K562 (cell line): ENCODE measurements around the gene SIRT2. TPM values are rescaled to one million over a fixed set of nuclear protein-coding genes. Genes with fewer than 3 reads are reported as not detected.
A peak's percentile ranks its signal among the peaks of the same experiment; 100 is the strongest.

Experiments
- CREB3L1 ChIP-seq: fragments of 450-650 bp; IDR thresholded peaks from 2 replicates; pipeline ENCODE4 v1.6.1; 2014; ENCODE audit warnings: low read depth, mild to moderate bottlenecking, moderate library complexity, borderline replicate concordance
- DACH1 ChIP-seq: fragments of 450-650 bp; IDR thresholded peaks from 2 replicates; pipeline ENCODE4 v1.6.1; 2018; ENCODE audit not compliant: partially characterized antibody
- GTF2E2 ChIP-seq: fragments of 200-800 bp; sonication (Bioruptor generic); IDR thresholded peaks from 2 replicates; pipeline ENCODE4 v1.6.1; 2016; ENCODE audit warnings: missing genetic modification characterization, missing compliant biosample characterization
- HDGF ChIP-seq: fragments of 450-650 bp; IDR thresholded peaks from 2 replicates; pipeline ENCODE4 v1.6.1; 2016
- HMGN3 ChIP-seq: IDR thresholded peaks from 2 replicates; pipeline ENCODE4 v1.6.1; 2011; ENCODE audit warnings: borderline replicate concordance, low read depth, mild to moderate bottlenecking, mixed read lengths, low read length; ENCODE audit not compliant: insufficient read length; ENCODE audit errors: extremely low read depth
- KDM4B ChIP-seq, 2 experiments: fragments of 450-650 bp in 1 of 2; sonication (generic) in 1 of 2; IDR thresholded peaks; 2 replicates each; pipeline ENCODE4 v1.6.1; 2016 to 2017; ENCODE audit warnings: borderline replicate concordance in 2 of 2, antibody characterized with exemption in 1 of 2, low read depth in 1 of 2, mild to moderate bottlenecking in 1 of 2
- POLR2AphosphoS5 ChIP-seq: IDR thresholded peaks from 2 replicates; pipeline ENCODE4 v1.6.1; 2011; ENCODE audit warnings: mild to moderate bottlenecking, low read depth, low read length, moderate library complexity; ENCODE audit not compliant: control insufficient read depth, insufficient read depth
- RERE ChIP-seq: sonication (generic); formaldehyde crosslinking; IDR thresholded peaks from 2 replicates; pipeline ENCODE4 v1.8.0; 2023; ENCODE audit warnings: missing genetic modification reagents, mild to moderate bottlenecking, borderline replicate concordance
- RNF219 ChIP-seq: fragments of 250-450 bp; sonication (Bioruptor Pico); IDR thresholded peaks from 2 replicates; pipeline ENCODE4 v1.5.0; 2022; ENCODE audit warnings: mild to moderate bottlenecking
- TARDBP ChIP-seq: fragments of 450-650 bp; IDR thresholded peaks from 2 replicates; pipeline ENCODE4 v1.6.1; 2016
- ZFPM2 ChIP-seq: fragments of 250-450 bp; sonication (Bioruptor Pico); IDR thresholded peaks from 2 replicates; pipeline ENCODE4 v1.5.1; 2022; ENCODE audit warnings: mild to moderate bottlenecking
- ZNF12 ChIP-seq: sonication (generic); formaldehyde crosslinking; IDR thresholded peaks from 2 replicates; pipeline ENCODE4 v1.4.0; 2020; ENCODE audit warnings: mild to moderate bottlenecking, missing genetic modification reagents
- ZNF592 ChIP-seq: fragments of 450-650 bp; IDR thresholded peaks from 2 replicates; pipeline ENCODE4 v1.6.1; 2017; ENCODE audit warnings: antibody characterized with exemption, mild to moderate bottlenecking
- ZNF75A ChIP-seq: fragments of 450-650 bp; formaldehyde crosslinking; IDR thresholded peaks from 2 replicates; pipeline ENCODE4 v1.4.0; 2020; ENCODE audit warnings: mild to moderate bottlenecking
- ZNF76 ChIP-seq: fragments of 250-450 bp; sonication (Bioruptor Pico); IDR thresholded peaks from 2 replicates; pipeline ENCODE4 v1.4.0; 2020; ENCODE audit warnings: mild to moderate bottlenecking, moderate library complexity, borderline replicate concordance
- polyA plus RNA-seq, 8 experiments: library from polyadenylated mRNA; depleted of rRNA in 4 of 8; stranded (reverse) in 5 of 8; unstranded in 3 of 8; fragments of >200 nt; fragmentation: Nextera tagmentation in 2 of 8; fragmentation: Illumina TruSeq in 1 of 8; extraction: Ambion mirVana in 2 of 8; extraction: Trizol in 1 of 8; gene quantifications; 2 replicates each; pipeline versions ENCODE4 v1.2.1 to v1.2.3, GENCODE V29; 2011 to 2014; ENCODE audit warnings: inconsistent platforms in 1 of 8, missing spikeins in 1 of 8
- total RNA-seq, 7 experiments: library from RNA; depleted of rRNA in 6 of 7; stranded (reverse); fragments of >200 nt in 6 of 7; fragmentation: Illumina TruSeq in 2 of 7; extraction: Trizol in 2 of 7; gene quantifications; 2 replicates each; pipeline versions ENCODE4 v1.2.1 to v1.2.3, GENCODE V29; 2011 to 2021; ENCODE audit warnings: low replicate concordance in 1 of 7

SIRT2 gene
- total and polyA plus RNA-seq, 9 of the 15 experiments (the other 6 are each of a cell fraction or from before 2014, with no cell fraction given) = 2.3 to 35.2 (median 22.9) TPM

- TF ChIP-seq CREB3L1 (peak; percentile 18; the same call in 1 of the 2 replicates), DACH1 (no peak), ZFPM2 (CRISPR knock-in tag) (no peak), POLR2AphosphoS5 (peak; percentile 44; the same call in 1 of the 2 replicates), ZNF76 (CRISPR knock-in tag) (no peak), ZNF75A (CRISPR knock-in tag) (no peak), RNF219 (no peak), HMGN3 (no peak), HDGF (no peak), TARDBP (no peak), ZNF592 (no peak), ZNF12 (CRISPR knock-in tag) (no peak), RERE (no peak), KDM4B (IDR thresholded peaks at IDR 0.05; ENCODE audit: borderline replicate concordance in 2 of 2, low read depth in 1 of 2) (no peak), GTF2E2 (tag) (no peak)
Observed at GRCh38 chr19:38850436-38850975, 48.9 kb downstream of the SIRT2 start (continued).
